OCI-LY3 (cell line): ENCODE data around the gene NANS.

Source experiments
- CTCF ChIP-seq: fragments of 200-600, 300-600 bp; sonication (generic); IDR thresholded peaks from 2 replicates; pipeline ENCODE4 v1.5.1; 2014; ENCODE audit warnings: antibody characterized with exemption, low read length, low read depth
- EZH2phosphoT487 ChIP-seq: fragments of 200-600 bp; shearing (Covaris generic); IDR thresholded peaks from 2 replicates; pipeline ENCODE4 v1.6.1; 2018; ENCODE audit warnings: antibody characterized with exemption, mixed run types, low read depth

GRCh38 chr9:98067184-98067583, 10.7 kb downstream of the NANS start:
- TF ChIP-seq CTCF, result no peak
- TF ChIP-seq EZH2phosphoT487, result no peak
